GM10266 (cell line): Measurements from ENCODE around the gene PER1.

Experiments used
- DNase-seq: peaks from one replicate; pipeline ENCODE4 v3.0.0; 2012; ENCODE audit errors: extremely low spot score
- CTCF ChIP-seq: IDR thresholded peaks from 2 replicates; pipeline ENCODE4 v1.5.1; 2012; ENCODE audit warnings: mild to moderate bottlenecking, low read depth; ENCODE audit not compliant: control insufficient read depth, insufficient read depth; ENCODE audit errors: missing control alignments

Gene PER1

GRCh38 chr17:8133399-8133798 is 18.8 kb downstream of the PER1 start:
- no peak for DNase-seq
- no peak for TF ChIP-seq CTCF

GRCh38 chr17:8131844-8132441 is 20.3 kb downstream of the PER1 start:
- no peak for DNase-seq
- TF ChIP-seq CTCF: no peak

- no peak for DNase-seq
- TF ChIP-seq CTCF: no peak
These were observed 23.9 kb downstream of the PER1 start for GRCh38 chr17:8128125-8128784.

GRCh38 chr17:8126491-8127066 is 25.6 kb downstream of the PER1 start:
- no peak for TF ChIP-seq CTCF
- DNase-seq: peak; percentile 83

- peak; percentile 60 for DNase-seq
- no peak for TF ChIP-seq CTCF
These were observed 26.2 kb downstream of the PER1 start for GRCh38 chr17:8125947-8126490.

- TF ChIP-seq CTCF: no peak
- peak; percentile 86 for DNase-seq
These were observed 26.9 kb downstream of the PER1 start for GRCh38 chr17:8125154-8125946.
